HG03442 (cell line): ENCODE measurements around the gene ZNF787.
A peak's percentile ranks its signal among the peaks of the same experiment; 100 is the strongest.

Source experiments
- ATAC-seq: cut with Tn5 transposase; IDR thresholded peaks from one replicate; pipeline ENCODE4 v1.9.1; 2021; ENCODE audit warnings: mild to moderate bottlenecking, moderate library complexity; ENCODE audit not compliant: unreplicated experiment

The ZNF787 gene

DNA sequence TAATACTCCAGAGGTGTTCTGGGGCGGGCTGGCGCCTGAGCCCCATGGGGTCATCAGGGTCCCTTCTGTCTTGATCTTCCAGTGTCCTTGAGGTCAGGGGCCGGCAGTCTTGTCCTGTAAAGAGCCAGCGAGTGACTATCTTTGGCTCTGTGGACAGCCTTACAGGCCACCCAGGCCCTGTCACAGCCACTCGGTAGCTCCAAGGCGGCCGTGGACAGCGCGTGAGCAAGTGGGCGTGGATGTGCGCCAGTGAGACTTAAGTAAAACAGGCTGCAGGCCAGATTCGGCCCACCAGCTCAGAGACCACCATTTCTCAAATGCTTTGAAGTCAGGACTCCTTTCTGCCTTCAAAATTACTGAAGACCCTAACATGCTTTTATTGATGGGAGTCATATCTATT is 23.7 kb upstream of the ZNF787 start:
- no peak for ATAC-seq

DNA sequence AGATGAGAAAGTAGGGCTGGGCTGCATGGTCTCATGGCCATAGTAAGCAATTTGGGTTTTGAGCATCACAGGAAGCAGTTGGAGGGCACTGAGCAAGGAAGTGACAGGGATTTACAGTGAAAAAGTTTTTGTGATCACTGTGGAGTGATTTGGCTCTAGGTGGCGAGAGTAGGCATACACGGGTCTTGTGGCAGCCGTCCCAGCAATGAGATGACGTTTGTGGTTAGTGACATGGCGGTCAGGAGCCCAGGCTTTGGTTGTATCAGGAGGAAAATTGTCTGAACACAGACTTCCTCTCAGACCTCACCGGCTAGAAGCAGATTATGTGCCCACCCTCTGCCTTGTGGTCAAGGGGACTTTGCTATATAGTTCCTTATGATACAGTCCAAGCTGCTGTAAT is 23.3 kb upstream of the ZNF787 start:
- no peak for ATAC-seq

DNA sequence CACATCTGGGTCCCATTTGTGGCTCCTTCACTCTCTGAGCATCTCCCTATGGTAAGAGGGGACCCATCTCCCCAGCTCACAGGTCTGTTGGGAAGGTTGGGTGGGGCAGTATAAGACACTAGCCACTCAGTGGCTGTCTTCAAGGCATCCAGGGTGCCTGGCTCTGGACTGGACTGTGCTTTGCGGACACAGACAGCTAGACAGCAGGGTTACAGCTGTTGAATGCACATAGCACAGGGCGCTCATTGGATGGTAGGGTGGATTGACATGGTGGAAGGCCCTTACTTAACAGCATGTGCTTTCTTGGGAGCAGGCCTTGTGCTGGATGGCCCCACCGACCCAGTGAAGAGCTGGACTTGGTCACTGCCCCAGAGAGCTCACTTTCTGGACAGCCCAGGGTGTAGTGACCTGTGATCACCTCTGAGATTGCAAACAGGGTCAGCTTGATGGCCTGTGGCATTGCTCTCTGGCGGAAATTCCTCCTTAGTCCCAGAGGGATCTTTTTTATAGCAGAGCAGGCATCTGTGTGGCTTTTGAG is 21.9 kb upstream of the ZNF787 start:
- ATAC-seq = no peak

DNA sequence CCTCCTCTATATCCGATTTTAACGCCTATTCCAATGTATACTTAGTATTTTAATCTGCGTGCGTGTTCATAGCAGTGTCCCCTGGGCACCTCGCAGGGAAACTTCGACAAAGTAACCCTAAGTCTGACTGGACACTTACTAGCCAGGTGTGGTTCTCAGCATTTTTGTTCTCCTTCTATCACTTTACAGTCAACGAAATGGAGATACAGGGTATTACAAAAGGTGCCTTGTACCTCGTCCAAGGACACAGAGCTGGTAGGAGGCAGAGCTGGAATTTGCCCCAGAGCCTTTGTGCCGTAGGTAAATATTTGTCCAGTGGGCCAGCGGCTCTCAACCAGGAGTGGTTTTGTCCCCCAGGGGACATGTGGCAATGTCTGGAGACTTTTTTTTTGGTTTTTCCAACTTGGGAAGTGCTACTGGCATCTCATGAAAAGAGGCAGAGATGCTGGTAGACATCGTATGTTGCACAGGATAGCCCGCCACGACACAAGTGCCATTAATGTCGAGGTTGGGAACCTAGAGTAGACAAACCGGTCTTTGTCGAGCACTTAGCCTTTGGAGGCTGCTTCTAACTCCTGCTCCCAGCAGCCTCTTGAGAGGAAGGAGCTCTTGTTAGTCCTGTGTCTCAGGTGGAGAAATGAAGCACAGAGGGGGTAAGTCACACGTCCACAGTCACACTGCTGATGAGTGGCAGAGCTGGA is 21.1 kb upstream of the ZNF787 start:
- no peak for ATAC-seq

DNA sequence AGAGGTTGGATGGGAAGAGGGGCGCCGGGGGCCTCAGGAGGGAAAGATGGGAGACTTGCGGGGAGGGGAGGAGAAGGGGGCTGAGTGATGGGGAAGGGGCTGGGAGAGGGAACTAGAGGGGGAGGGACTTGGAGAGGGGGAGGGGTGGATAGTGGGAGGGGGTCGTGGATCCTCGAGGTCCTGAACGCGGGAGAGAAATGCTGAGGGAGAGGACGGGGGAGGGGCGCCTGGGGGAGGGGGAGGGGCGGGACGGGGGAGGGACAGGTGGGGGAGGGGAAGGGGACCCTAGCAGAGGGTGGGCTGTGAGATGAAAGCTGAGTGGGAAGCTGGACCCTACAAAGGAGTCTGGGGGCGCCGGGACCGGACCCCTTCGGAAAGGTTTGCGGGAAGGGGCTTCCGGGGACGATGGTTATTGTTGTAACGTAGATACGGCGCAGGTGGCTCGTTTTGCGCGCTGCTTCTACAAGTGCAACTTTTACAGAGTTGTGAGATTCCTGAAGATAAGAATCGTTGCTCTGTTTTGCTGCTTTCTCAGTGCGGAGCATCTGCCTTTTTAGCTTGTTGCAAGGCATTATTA is 20.4 kb upstream of the ZNF787 start:
- no peak for ATAC-seq

DNA sequence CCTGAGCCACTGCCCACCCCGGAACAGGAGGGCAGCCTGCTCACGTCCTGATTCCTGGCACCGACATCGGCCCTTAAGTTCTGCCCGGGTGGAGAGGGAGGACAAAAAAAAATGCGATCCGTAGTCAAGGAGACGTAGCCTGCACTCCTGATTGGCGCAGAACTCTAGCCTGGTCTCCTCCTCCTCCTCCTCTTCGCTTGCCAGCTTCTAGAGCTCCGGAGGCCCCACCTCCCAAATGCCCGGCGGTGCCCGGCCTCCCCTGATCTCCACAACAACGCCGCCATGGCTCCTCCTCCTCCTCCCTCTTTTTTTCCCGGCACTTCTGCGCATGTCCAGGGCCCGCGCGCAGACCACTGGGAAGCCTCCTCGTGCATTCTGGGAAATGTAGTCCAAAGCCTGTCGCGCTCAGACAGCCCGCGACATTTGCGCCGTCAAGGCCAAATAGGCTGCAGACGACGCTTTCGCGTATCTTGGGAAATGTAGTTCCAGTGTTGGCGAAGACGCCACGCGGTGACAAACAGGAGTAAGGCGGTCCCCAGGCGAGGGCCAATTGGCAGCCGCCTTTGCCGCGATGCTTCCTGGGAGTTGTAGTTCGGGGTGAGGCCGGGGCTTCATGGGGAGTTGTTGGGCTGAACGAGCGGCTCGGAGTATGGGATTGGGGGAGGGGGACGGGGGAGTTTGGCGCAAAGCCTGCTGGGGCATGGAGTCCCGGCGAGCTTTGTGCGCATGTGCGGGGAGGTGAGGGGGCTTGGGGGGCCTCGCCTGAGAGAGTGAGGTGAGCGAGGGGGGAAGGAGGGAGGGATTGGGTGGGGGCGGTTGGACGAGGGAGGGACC is 19.7 kb upstream of the ZNF787 start, which contains the start of gene ZNF444:
ZNF444 (plus strand) TSS at position 705 of the 834 bp plus-strand sequence. CDS start 5,625 bp downstream, outside the sequence.
- ATAC-seq = peak; percentile 84

DNA sequence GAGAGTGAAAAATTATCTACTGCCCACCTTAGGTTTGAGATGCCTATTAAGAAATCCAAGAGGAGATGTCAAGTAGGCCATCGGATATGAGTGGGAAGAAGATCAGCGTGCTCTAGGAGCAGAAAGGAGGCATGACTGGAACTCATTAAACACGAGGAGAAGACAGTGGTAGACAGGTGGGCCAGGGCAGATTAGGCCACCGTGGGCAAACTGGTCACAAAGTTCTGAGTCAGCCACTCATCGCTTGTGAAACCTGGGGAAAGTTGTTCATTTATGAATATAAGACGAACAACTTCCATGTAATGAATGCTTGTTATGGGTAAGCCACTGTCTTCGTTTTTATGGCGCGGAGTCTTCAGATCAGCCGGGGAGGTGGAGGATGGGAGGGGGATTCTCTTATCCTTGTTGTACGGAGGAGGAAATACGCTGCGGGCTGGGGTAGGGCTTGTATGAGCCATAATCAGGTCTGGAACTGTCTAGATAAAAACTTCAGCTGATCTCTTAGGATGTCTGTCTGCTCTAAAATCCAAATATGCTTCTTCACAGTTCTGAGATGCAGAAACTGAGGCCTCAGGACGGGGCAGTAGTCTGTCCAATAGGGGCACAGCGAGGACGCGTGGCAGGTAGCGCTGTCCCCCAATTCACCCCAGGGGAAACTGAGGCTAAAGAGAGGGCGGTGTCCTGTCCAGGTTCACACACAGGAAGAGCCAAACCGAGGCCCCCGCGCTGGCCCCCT is 18.9 kb upstream of the ZNF787 start:
- ATAC-seq = no peak

DNA sequence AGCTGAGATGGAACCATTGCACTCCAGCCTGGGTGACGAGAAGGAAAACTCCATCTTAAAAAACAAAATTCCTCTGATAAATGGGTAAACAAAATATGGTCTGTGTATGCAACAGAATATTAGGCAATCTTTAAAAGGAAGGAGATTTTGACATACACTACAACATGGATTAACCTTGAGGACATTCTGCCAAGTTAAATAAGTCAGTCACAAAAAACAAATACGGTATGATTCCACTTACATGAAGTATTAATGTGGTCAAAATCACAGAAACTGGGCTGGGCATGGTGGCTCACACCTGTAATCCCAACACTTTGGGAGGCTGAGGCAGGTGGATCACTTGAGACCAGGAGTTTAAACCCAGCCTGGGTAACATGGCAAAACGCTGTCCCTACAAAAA is 17.0 kb upstream of the ZNF787 start:
- ATAC-seq = no peak

DNA sequence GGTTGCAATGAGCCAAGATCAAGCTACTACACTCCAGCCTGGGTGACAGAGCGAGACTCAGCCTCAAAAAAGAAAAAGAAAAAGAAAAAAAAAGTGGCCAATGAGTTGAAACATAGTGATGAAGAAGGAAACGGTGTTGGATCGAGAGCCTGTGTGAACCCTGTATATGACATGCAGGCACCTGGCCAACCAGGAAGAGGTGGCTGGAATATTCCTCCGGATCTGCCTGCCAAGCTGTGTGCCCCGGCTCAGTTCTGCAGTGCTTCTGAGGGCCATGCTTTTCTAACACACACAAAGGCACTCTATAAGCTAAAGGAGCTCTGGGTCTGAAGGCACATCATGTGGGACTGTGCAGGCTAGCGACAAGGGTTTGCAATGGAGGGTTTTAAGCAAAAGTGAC is 16.3 kb upstream of the ZNF787 start:
- no peak for ATAC-seq

DNA sequence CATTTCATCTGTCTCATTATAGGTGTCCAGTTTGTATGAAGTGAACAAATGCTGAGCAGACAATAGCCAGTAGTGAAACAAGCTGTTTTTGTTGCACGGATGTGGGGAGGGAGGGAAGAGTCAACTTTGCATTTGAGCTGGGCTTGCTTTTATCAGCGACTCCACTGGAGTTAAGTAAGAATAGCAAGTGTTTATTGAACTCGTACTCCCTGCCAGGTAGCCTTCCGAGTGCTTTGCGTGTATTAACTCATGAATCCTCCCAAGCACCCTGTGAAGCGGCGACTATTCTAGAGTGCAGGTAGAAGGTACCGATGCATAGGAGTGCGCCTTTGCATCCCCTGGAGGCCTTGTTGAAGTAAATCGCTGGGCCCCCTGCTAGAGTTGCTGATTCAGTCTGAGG is 15.3 kb upstream of the ZNF787 start:
- no peak for ATAC-seq

DNA sequence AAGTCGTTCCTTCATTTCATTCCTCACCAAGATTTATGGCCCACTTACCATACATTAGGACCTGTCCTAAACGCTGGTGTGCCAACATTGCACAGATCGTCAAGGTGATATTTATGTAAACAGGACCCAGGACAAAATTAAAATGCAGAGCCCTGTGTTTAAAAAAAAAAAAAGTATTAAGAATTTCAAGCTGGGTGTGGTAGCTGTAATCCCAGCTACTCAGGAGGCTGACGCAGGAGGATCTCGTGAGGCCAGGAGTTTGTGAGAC is 13.5 kb upstream of the ZNF787 start:
- ATAC-seq = no peak

DNA sequence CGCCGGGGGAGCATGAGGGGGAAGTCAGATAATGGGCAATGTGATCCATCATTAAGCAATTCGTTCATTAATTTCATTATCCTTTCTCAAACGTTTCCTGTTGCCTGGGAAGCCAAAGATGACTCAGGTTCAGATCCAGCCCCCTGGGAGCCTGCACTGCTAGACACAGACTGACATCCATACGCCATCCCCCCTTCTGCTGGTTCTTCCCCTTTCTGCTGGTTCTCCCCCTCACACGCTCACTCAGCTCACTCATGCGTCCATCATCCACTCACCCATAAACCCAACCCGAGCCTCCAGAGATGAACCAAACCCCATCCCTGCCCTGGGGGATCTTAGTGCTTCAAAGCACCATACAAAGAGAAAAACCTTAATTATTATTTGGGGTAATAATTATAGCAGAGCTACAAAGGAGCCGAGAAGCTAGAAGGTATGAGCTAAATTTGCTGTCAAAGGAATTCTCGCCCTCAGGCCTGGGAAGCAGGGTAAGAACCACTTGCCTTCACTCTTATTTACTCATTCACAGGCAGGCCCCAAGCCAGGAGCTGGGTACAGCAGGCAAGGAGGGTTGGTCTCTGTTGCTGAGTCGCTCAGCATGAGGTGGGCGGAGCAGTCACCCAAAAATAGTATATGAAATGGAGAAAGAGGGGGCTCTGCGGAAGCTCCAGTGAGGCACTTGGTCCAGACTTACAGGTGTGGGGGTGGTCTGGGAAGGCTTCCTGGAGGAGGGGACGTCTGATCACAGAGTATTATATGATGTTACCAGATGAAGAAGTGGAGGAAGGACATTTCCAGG is 13.0 kb upstream of the ZNF787 start:
- no peak for ATAC-seq

DNA sequence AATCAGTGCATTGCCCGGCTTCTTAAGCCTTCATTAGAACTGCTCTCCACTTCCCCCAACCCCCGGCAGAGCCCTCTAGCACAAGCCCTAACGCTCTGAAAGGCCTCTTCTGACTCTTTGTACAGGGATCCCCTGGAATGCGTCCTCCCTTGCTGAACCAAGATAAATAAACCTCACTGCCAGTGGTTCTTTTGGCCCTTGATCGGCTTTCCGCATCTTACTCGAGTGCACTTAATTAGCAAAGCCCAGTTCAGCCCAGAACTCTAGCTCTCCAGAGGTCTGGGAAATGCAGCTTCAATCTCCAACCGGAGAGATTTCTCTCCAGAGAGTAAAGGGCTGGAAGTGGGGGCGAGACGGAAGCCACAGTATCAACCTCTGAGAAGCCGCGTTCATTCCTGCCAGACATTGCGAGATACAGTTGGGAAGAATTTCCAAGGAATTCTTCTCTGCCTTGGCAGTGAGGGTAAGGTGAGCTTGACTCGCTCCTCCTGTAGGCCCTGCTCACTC is 11.3 kb upstream of the ZNF787 start:
- no peak for ATAC-seq

DNA sequence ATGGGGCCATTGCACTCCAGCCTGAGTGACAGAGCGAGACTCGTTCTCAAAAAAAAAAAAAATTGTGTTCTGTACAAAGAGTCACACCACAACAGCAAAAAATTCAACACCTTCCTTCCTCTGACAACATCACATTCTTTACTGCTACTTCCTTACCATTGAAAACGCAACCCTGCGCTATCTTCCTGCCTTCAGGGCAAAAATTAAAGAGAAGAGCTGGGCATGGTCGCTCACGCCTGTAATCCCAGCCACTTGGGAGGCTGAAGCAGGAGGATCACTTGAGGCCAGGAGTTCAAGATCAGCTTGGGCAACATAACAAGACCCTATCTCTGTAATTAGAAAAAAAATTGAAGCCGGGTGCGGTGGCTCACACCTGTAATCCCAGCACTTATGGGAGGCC is 10.6 kb upstream of the ZNF787 start:
- no peak for ATAC-seq

DNA sequence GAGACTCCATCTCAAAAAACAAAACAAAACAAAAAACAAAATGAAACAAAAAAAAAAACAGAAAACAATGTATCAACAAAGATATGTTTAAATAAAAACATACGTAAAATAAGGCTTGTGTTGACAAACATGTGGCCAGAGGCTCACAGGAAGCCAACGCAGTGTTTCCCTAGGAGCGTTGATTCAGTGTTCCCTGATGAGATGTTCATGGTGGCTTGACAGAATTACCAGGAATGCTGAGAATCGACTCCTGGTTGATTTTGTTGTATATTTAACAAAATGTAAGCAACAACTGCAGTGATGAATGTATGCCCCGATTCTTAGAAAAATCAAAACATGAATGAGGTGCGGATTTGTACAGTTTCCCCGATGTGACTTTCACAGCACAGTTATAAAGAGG is 8.9 kb upstream of the ZNF787 start:
- ATAC-seq = no peak

DNA sequence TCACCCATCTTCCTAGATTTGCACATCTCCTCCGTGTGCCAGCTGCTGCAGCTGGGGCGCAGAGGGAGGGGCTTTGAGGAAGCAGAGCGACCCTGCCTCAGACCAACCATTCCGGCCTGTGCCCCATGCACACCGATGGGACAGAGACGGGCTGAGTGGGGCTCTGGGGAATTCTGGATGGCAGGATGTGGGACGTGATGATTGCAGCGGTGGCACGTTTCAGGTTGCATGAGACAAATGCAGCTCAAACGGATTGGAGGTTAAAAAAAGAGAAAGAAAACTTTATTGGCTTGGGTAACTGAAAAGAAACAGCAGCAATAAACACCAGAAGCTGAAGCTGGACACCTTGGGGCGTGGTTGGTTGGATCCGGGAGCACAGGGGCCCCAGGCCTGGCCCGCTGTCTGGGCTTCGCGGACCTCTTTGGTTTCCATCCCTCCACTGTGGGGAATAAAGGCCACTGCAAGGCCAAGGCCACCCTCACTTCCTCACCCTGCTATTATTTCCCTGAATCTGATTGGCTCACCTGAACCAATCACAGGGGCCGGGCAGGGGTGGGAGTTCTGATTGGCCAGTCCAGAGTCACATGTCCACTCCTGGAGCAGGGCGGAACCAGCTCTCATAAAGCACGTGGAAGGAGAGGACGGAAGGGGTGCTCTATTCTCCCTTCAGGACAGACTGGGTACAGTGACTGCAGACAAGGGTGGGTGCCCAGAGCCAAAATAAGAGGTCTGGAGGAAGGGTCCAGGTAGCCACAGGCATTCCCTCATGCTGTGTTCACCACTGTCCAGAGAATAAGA is 6.1 kb upstream of the ZNF787 start:
- no peak for ATAC-seq

DNA sequence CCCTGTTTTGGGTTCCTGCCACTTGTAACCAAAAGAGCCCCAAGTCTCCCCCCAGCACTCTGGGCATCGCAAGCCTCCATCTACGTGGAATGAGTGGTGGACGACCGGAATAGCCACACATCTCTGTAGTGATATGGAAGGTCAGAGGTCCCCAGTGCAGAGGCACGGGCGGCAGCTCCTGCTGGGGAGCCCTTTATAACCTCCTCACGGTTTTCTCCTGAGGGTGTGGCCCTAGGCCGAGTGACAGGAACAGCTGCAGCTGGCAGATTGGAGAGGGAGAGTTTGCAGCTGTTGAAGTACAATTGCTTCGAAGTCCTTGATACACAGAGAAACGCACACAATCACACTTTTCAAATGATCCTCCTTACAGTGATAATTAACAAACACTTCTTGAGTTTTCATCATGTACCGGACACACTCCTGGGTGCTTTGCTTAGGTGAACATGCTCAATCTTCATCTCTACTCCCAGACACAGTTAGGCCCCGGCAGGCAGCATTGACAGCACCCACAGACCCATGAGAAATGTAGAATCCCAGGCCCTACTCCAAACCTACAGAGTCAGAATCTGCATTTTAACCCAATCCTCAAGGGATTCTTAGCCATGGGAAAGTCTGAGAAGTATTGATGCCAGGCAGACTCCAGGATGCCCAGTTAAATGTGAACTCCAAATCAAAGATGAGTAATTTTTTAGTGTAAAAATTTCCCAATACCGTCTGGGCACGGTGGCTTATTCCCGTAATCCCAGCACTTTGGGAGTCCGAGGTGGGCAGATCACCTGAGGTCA is 4.9 kb upstream of the ZNF787 start:
- ATAC-seq = no peak

DNA sequence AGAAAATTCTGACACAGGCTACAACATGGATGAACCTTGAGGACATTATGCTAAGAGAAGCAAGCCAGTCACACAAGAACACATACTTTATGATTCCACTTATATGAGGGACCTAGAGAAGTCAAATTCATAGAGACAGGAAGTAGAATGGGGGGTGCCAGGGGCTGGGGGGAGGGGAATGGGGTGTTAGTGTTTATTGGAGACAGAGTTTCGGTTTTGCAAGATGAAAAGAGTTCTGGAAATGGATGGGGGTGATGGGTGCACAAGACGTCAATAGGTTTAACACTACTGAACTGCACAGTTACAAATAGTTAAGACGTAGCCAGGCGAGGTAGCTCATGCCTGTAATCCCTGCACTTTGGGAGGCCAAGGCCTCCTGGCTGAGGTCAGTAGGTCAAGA is 3.5 kb upstream of the ZNF787 start:
- ATAC-seq = no peak
